ENCODE measurements around the gene ZFAND2A.
"Not testable (repeated sequence)": the region's sequence is repeated elsewhere in the genome, so short reads cannot be mapped to it uniquely, and the experiment has no call there.

Gene ZFAND2A

DNA sequence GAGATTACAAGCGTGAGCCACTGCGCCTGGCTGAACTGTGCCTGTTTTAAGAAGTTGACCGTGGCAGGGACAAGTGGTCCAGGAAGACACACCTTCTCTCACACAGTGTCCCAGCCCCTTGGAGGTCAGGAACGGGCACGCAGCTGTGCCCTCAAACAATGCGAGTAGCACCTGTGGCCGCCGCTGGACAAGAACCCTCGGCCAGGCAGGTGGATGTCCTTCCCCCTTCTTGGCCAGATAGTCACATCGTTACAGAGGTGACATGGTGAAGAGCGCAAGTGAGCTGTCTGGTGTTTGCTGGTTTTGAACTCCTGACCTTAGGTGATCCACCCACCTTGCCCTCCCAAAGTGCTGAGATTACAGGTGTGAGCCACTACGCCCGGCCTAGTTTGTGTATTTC is 8.8 kb downstream of the ZFAND2A start:
- DNase-seq (ENCODE audit: low spot score) = no peak

DNA sequence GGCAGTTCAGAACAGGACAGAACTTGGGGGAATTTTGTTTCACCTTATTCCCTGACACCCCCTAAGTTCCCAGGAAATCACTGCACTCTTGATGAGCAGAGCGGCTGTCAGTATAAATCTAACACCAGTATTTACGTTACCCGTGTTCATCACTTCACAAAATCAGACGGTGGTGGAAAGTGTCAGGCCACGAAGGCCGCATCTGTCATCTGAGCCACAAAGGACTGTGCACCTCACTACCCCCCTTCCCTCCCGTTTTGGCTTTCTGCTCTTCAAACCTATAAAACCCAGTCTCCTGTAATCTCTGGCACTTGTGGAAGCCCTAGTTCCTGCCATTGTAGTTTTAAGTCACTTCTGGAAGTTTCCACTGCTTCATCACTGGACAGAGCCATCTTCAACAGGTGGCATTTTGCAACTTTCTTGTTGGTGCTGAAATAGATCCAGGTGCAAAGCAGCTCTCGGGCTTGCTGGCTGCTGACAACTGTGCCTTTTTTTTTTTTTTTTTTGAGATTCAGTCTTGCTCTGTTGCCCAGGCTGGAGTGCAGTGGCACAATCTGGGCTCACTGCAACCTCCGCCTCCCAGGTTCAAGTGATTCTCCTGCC is 9.5 kb downstream of the ZFAND2A start:
- DNase-seq (ENCODE audit: low spot score) = no peak

- DNase-seq (ENCODE audit: low spot score) = no peak
These were observed 10.6 kb downstream of the ZFAND2A start for GRCh38 chr7:1149351-1149794.

GRCh38 chr7:1147873-1148272 is 12.1 kb downstream of the ZFAND2A start:
- not testable (repeated sequence) for DNase-seq (ENCODE audit: low spot score)

- no peak for DNase-seq (ENCODE audit: low spot score)
These were observed 15.7 kb downstream of the ZFAND2A start for GRCh38 chr7:1144269-1144771.

DNA sequence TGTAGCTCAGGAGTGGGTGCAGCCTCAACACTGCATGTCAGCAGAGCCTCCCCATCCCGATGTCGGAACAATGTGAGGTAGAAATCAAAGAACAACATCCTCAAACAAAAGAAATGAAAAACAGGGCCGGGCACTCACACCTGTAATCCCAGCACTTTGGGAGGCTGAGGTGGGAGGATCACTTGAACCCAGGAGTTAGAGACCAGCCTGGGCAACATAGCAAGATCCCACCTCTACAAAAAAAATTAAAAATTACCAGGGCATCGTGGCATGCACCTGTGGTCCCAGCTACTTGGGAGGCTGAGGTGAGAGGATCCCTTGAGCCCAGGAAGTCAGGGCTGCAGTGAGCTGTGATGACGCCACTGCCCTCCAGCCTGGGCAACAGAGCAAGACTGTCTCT is 17.0 kb downstream of the ZFAND2A start:
- DNase-seq (ENCODE audit: low spot score) = not testable (repeated sequence)

DNA sequence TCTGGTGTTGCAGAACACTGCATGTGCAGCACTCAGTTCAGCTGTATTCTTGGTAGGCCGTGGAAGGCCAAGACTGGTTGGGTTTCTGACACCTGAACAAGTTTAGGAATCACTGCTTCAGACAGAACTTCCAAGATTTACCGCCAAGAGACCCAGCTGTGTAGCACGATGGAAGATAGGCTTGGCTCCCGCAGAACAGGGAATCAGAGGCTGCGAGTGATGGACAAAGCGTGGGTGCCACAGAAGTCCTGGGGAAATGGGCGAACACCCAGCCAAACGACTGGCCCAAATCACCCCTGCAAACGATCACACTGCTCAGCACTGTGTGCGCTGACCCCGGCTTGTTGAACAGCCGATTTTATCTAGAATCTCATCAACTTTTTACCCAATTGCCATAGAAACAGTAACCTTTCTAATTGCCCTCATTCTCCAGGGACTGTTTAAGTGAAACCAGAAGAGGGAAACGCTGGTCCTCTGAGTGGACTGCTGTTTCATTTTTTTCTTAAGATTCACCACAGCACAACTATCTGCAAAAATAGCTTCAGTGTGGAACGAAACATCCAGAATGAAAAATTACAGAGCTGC is 17.9 kb downstream of the ZFAND2A start:
- no peak for DNase-seq (ENCODE audit: low spot score)

GRCh38 chr7:1141651-1142050 is 18.3 kb downstream of the ZFAND2A start:
- no peak for DNase-seq (ENCODE audit: low spot score)

- no peak for DNase-seq (ENCODE audit: low spot score)
These were observed 19.4 kb downstream of the ZFAND2A start for GRCh38 chr7:1140476-1141104.

DNA sequence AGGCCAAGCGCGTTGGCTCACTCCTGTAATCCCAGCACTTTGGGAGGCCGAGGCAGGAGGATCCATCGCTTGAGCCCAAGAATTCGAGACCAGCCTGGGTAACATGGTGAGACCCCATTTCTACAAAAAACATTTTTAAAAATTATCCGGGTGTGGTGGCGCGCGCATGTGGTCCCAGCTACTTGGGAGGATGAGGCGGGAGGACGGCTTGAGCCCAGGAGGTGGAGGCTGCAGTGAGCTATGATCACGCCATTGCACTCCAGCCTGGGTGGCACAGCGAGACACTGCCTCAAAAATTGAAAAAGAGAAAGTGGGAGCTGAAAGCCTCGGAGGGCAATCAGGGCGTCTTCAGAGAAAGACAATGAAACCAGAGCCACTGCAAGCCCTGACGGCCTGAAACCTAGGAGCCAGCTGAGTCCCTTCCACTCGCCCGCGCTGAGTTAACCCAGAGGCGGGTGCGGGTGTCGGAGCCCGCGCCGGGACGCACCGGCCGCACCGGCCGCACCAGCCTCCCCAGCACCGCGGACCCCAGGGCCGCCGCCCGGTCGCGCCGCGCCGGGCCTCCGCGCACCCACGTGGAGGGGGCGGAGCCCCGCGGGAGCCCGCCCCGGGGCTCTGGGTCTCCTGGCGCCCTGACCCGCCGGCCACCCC is 22.4 kb downstream of the ZFAND2A start:
- DNase-seq (ENCODE audit: low spot score) = no peak

DNA sequence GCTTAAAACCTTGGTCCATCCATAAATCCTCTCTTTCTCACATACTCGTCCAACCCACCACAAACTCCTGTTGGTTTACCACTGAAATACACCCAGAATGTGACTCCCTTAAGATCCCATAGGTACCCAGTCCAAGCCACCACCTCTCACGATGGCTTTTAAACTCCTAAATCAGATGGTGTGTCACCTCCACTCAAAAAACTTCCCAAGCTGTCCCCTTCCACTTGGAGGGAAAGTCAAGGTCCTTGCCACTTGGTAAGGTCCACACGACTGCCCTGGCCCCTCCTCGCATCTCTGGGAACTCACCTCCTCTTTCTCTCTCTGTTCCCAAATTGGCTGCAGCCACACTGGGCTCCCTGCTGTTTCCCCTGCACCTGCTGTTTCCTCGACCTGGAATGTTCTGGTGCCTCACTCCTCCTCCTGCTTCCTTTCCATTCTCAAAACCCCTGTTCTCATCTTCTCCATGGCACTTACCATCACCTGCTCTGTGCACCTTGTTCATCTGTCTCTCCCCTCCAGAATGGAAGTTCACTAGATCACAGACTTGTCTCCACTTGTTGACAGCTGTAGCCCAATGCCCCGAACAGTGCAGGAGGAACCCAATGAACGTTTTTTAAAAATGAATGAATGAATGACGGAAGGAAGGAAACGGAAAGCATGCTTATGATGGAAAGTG is 23.0 kb downstream of the ZFAND2A start:
- DNase-seq (ENCODE audit: low spot score) = no peak

- no peak for DNase-seq (ENCODE audit: low spot score)
These were observed 25.0 kb downstream of the ZFAND2A start for GRCh38 chr7:1134951-1135350.

- no peak for DNase-seq (ENCODE audit: low spot score)
These were observed 28.3 kb downstream of the ZFAND2A start for GRCh38 chr7:1131471-1132265.

GRCh38 chr7:1130021-1130990 is 29.7 kb downstream of the ZFAND2A start:
- DNase-seq (ENCODE audit: low spot score) = no peak

- DNase-seq (ENCODE audit: low spot score) = no peak
These were observed 30.6 kb downstream of the ZFAND2A start for GRCh38 chr7:1129431-1129830.

DNA sequence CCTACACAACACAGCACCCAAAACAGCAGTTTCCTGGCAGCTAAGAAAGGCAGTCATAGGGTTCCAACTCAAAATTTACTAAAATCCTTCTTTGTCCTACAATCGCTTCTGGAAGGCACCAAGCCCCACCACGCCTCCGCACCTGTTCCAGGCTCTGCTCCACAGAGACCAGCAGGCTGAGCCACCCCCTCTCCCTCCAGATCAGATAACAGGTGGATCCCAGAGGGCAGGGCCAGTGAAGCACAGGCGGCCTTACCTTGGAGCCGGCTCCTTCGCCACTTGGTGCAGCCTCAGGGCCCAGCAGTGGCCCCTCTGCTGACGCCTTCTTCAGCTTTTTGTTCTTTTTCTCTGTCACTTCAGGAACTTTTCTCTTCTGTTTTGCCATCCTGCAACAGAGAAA is 33.0 kb downstream of the ZFAND2A start:
- DNase-seq (ENCODE audit: low spot score) = no peak

GRCh38 chr7:1125603-1125969 is 34.4 kb downstream of the ZFAND2A start:
- DNase-seq (ENCODE audit: low spot score) = no peak

- DNase-seq (ENCODE audit: low spot score) = no peak
These were observed 35.0 kb downstream of the ZFAND2A start for GRCh38 chr7:1124816-1125602.

DNA sequence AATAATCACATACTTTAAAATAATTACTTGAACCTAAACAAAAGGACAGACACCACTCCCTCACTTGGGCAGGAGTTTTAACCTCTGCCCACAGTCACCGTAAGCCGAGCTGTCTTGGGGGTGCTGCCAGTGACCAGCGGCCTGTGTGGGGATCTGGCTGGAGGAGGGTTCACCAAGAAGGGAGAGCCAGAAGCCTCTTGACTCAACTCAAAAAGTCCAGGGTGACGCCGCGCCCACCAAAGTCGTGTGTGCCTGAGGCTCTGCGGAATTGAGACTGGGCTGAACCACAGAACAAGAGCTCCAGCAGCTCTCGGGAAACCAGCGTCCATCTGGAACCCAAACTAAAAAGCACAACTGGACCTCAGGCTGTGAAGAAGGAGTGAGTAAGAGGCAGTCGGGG is 35.8 kb downstream of the ZFAND2A start:
- no peak for DNase-seq (ENCODE audit: low spot score)

DNA sequence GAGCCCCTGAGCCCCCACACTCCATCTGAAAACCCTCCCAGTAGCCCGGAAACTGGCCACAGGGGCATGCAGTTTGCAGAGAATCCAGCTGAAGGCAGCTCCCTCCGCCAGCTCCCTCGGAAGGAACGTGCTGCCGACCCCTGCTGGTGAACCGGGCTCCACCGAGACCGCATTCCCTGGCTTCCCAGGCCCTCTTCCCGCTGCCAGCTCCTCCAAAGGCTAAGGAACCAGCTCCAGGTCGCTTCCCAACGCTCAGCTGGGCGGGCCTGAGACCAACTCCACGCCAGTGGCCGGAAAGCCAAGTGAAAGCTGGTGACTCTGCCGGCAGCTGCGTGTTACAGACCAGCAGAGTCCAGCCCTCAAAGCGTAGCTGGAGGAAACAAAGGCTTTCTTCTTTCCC is 36.3 kb downstream of the ZFAND2A start:
- DNase-seq (ENCODE audit: low spot score) = no peak

Data from CD4-positive, alpha-beta T cell treated with Interleukin-6 at 100 ng/mL for 8 hours (primary cell).